Liver (tissue), 3 donors: Measurements from ENCODE around the gene TNPO3.

ENCODE experiments used
- ATF3 ChIP-seq: IDR thresholded peaks from 2 replicates; pipeline ENCODE4 v1.6.1; 2016; ENCODE audit warnings: antibody characterized with exemption
- EGR1 ChIP-seq, 2 donors: IDR thresholded peaks; 2 replicates each; pipeline ENCODE4 v1.6.1; 2016 to 2018; ENCODE audit warnings: antibody characterized with exemption in 2 of 2, low read depth in 2 of 2
- FOXA2 ChIP-seq: IDR thresholded peaks from 2 replicates; pipeline ENCODE4 v1.6.1; 2016; ENCODE audit warnings: antibody characterized with exemption
- GABPA ChIP-seq, 2 donors: IDR thresholded peaks in 1 of 2; conservative IDR thresholded peaks in 1 of 2; 2 replicates each; pipeline ENCODE4 v1.6.1; 2016; ENCODE audit warnings: antibody characterized with exemption in 2 of 2, mild to moderate bottlenecking in 1 of 2, moderate library complexity in 1 of 2
- JUND ChIP-seq, 2 donors: IDR thresholded peaks; 2 replicates each; pipeline ENCODE4 v1.6.1; 2016; ENCODE audit warnings: antibody characterized with exemption in 2 of 2
- RXRA ChIP-seq, 2 donors: IDR thresholded peaks; 2 replicates each; pipeline ENCODE4 v1.6.1; 2017 to 2018; ENCODE audit warnings: antibody characterized with exemption in 2 of 2, mild to moderate bottlenecking in 1 of 2
- SP1 ChIP-seq: IDR thresholded peaks from 2 replicates; pipeline ENCODE4 v1.6.1; 2018; ENCODE audit warnings: antibody characterized with exemption, mild to moderate bottlenecking
- YY1 ChIP-seq: IDR thresholded peaks from 2 replicates; pipeline ENCODE4 v1.6.1; 2016; ENCODE audit warnings: antibody characterized with exemption, mild to moderate bottlenecking
- TF ChIP-seq, protein P1 (sequence below): fragments of 150-350 bp; IDR thresholded peaks from 2 replicates; pipeline ENCODE4 v1.5.1; 2017; ENCODE audit warnings: improper control_type of control experiment, low read depth, low read length; ENCODE audit not compliant: missing input control
- TF ChIP-seq, protein P2 (sequence below): IDR thresholded peaks from 2 replicates; pipeline ENCODE4 v1.6.1; 2016; ENCODE audit warnings: antibody characterized with exemption
- donor health status: healthy.
- donor health status: healthy.

DNA sequence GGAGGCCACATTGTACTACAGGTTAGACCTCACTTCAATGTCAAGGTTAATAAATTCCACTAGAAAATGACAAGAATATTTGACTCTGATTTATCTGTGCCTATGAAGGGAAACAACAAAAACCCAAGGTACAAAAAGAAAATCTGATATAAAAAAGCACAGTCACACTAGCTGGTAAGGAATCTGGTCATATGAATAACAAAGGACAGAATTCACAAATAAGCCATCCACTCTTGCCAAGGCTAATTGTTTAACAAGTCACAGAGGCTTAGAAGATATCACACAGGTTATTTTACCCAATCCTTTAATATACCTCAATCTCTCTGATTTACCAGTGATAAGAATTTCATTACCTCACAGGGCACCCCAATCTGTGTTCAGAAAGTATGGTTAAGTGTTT is 69.3 kb downstream of the TNPO3 start:
- TF ChIP-seq, protein P1, sequence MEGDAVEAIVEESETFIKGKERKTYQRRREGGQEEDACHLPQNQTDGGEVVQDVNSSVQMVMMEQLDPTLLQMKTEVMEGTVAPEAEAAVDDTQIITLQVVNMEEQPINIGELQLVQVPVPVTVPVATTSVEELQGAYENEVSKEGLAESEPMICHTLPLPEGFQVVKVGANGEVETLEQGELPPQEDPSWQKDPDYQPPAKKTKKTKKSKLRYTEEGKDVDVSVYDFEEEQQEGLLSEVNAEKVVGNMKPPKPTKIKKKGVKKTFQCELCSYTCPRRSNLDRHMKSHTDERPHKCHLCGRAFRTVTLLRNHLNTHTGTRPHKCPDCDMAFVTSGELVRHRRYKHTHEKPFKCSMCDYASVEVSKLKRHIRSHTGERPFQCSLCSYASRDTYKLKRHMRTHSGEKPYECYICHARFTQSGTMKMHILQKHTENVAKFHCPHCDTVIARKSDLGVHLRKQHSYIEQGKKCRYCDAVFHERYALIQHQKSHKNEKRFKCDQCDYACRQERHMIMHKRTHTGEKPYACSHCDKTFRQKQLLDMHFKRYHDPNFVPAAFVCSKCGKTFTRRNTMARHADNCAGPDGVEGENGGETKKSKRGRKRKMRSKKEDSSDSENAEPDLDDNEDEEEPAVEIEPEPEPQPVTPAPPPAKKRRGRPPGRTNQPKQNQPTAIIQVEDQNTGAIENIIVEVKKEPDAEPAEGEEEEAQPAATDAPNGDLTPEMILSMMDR, result no peak
- TF ChIP-seq FOXA2 (no peak), RXRA (IDR thresholded peaks at IDR 0.05) (no peak), YY1 (no peak), GABPA (IDR thresholded peaks at IDR 0.05 in 1 of 2, conservative IDR thresholded peaks at IDR 0.05 in 1 of 2) (no peak), JUND (IDR thresholded peaks at IDR 0.05) (no peak), EGR1 (IDR thresholded peaks at IDR 0.05; ENCODE audit: low read depth in 2 of 2) (no peak), ATF3 (no peak), SP1 (no peak)
- TF ChIP-seq, protein P2, sequence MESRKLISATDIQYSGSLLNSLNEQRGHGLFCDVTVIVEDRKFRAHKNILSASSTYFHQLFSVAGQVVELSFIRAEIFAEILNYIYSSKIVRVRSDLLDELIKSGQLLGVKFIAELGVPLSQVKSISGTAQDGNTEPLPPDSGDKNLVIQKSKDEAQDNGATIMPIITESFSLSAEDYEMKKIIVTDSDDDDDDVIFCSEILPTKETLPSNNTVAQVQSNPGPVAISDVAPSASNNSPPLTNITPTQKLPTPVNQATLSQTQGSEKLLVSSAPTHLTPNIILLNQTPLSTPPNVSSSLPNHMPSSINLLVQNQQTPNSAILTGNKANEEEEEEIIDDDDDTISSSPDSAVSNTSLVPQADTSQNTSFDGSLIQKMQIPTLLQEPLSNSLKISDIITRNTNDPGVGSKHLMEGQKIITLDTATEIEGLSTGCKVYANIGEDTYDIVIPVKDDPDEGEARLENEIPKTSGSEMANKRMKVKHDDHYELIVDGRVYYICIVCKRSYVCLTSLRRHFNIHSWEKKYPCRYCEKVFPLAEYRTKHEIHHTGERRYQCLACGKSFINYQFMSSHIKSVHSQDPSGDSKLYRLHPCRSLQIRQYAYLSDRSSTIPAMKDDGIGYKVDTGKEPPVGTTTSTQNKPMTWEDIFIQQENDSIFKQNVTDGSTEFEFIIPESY, result no peak
